OCI-LY1 (cell line): ENCODE results near the gene TLR8.

Experiments
- H2AFZ ChIP-seq: fragments of 200-600 bp; sonication (generic), shearing (Covaris generic); 2 replicates; pipeline ENCODE4 v1.6.0; 2014; ENCODE audit warnings: antibody characterized with exemption, mild to moderate bottlenecking, low read length
- H3F3A ChIP-seq: fragments of 200-600 bp; sonication (generic), shearing (Covaris generic); 2 replicates; pipeline ENCODE4 v1.6.0; 2014; ENCODE audit warnings: mild to moderate bottlenecking, antibody characterized with exemption, low read length, moderate library complexity; ENCODE audit not compliant: insufficient read depth
- H3K27ac ChIP-seq: fragments of 200-600 bp; sonication (generic); 2 replicates; pipeline ENCODE4 v1.5.1; 2014; ENCODE audit warnings: low read length, mixed run types, mild to moderate bottlenecking, low read depth; ENCODE audit not compliant: poor library complexity, severe bottlenecking
- H3K27me3 ChIP-seq: fragments of 200-600 bp; sonication (generic); 2 replicates; pipeline ENCODE4 v1.6.0; 2014; ENCODE audit warnings: antibody characterized with exemption, mild to moderate bottlenecking, low read length, moderate library complexity; ENCODE audit not compliant: insufficient read depth
- H3K36me3 ChIP-seq: fragments of 200-600 bp; sonication (generic); 2 replicates; pipeline ENCODE4 v1.6.1; 2014; ENCODE audit warnings: mild to moderate bottlenecking, antibody characterized with exemption, low read length, moderate library complexity, mixed read lengths; ENCODE audit not compliant: insufficient read depth
- H3K4me1 ChIP-seq: fragments of 200-600 bp; sonication (generic); 2 replicates; pipeline ENCODE4 v1.5.1; 2014; ENCODE audit warnings: mild to moderate bottlenecking, low read length, moderate library complexity; ENCODE audit not compliant: insufficient read depth, severe bottlenecking
- H3K4me2 ChIP-seq: fragments of 200-600 bp; sonication (generic), shearing (Covaris generic); 2 replicates; pipeline ENCODE4 v1.6.1; 2014; ENCODE audit warnings: low read length
- H3K4me3 ChIP-seq: fragments of 200-600 bp; sonication (generic); 2 replicates; pipeline ENCODE4 v1.5.1; 2014; ENCODE audit warnings: low read length, low read depth, mild to moderate bottlenecking, mixed read lengths; ENCODE audit not compliant: poor library complexity, severe bottlenecking
- H3K79me2 ChIP-seq: fragments of 200-600 bp; shearing (Covaris generic); 2 replicates; pipeline ENCODE4 v1.6.1; 2016; ENCODE audit warnings: mixed run types, low read length, mixed read lengths; ENCODE audit not compliant: insufficient read depth
- H3K9ac ChIP-seq: fragments of 200-600 bp; sonication (generic), shearing (Covaris generic); 2 replicates; pipeline ENCODE4 v1.6.1; 2014; ENCODE audit warnings: mild to moderate bottlenecking, low read length, mixed read lengths
- H3K9me2 ChIP-seq: fragments of 200-600 bp; sonication (generic), shearing (Covaris generic); 2 replicates; pipeline ENCODE4 v1.6.1; 2014; ENCODE audit warnings: low read depth, mild to moderate bottlenecking, low read length, mixed read lengths
- H3K9me3 ChIP-seq: fragments of 200-600 bp; shearing (Covaris generic); 2 replicates; pipeline ENCODE4 v1.6.1; 2014; ENCODE audit warnings: low read length, mixed read lengths
- H4K20me1 ChIP-seq: fragments of 200-600 bp; sonication (generic), shearing (Covaris generic); 2 replicates; pipeline ENCODE4 v1.6.0; 2016; ENCODE audit warnings: mild to moderate bottlenecking, low read length; ENCODE audit not compliant: insufficient read depth
- CTCF ChIP-seq: fragments of 200-600 bp; sonication (generic), shearing (Covaris generic); IDR thresholded peaks from 2 replicates; pipeline ENCODE4 v1.5.1; 2017; ENCODE audit warnings: mild to moderate bottlenecking, antibody characterized with exemption, low read length, moderate library complexity, mixed read lengths
- EZH2 ChIP-seq: fragments of 200-600 bp; sonication (generic), shearing (Covaris generic); IDR thresholded peaks from 2 replicates; pipeline ENCODE4 v1.8.0; 2017; ENCODE audit warnings: borderline replicate concordance, mixed run types, mild to moderate bottlenecking, antibody characterized with exemption, low read length, moderate library complexity, mixed read lengths

TLR8 gene

DNA sequence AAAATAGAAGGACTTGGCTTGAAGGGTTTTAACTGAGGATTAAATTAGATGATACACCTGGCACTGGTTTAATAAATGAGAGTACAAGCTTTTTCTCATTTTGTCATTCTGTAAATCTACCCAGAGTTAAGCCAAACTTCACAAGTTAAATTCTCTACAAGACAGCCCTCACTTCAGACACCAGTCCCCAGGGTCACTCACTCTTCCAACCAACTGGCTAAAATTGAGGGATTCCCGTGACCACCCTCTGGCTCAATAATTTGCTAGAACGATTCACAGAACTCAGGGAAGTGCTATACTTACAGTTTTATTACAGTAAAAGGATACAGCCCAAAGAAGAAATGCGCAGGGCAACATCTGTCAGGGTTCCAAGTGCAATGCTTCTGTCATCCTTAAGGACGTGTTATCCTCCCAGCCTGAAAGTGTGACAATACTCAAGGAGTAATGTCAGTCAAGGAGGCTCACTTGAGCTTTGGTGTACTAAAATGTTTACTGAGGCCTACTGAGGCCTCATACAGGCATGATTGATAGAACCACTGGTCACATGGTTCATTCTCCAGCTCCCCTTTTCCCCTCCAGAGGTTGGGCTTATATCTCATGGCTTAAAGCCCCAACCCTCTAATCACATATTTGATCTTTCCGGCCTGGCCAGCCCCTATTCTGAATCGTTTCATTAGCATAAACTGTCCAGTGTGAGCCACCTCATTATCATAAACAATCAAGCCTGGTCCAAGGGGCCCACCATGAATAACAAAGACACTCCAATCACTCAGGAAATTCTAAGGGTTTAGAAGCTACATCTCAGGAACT, 58.9 kb downstream of the TLR8 start:
- no peak overlapping the region for H3K4me2 ChIP-seq
- H3K27me3 ChIP-seq = no peaks in the 10 kb centered on the region
- no peak overlapping the region for H2AFZ ChIP-seq
- no peaks in the 10 kb centered on the region for H3K9me3 ChIP-seq
- no peaks in the 10 kb centered on the region for H3K9me2 ChIP-seq
- H3K4me1 ChIP-seq = peaks cover 26% of the 10 kb centered on the region
- H3F3A ChIP-seq = 0 out of 2 replicates have a peak, but pooled peaks cover under 1% of the 10 kb centered on the region
- H3K9ac ChIP-seq = no peak overlapping the region
- no peak overlapping the region for H3K4me3 ChIP-seq
- no peaks in the 10 kb centered on the region for H3K36me3 ChIP-seq
- H3K79me2 ChIP-seq = no peaks in the 10 kb centered on the region
- H4K20me1 ChIP-seq = no peaks in the 10 kb centered on the region
- no peak for TF ChIP-seq EZH2
- no peak for TF ChIP-seq CTCF
- no peak overlapping the region for H3K27ac ChIP-seq

- no peak overlapping the region for H3K4me3 ChIP-seq
- H2AFZ ChIP-seq = no peak overlapping the region
- H3K27me3 ChIP-seq = no peaks in the 10 kb centered on the region
- peaks cover 32% of the 10 kb centered on the region for H3K4me1 ChIP-seq
- H3K9me3 ChIP-seq = no peaks in the 10 kb centered on the region
- H4K20me1 ChIP-seq = no peaks in the 10 kb centered on the region
- H3K9me2 ChIP-seq = no peaks in the 10 kb centered on the region
- H3K4me2 ChIP-seq = no peak overlapping the region
- H3K79me2 ChIP-seq = no peaks in the 10 kb centered on the region
- no peak for TF ChIP-seq EZH2
- TF ChIP-seq CTCF = no peak
- no peak overlapping the region for H3K9ac ChIP-seq
- no peaks in the 10 kb centered on the region for H3K36me3 ChIP-seq
- no peaks in the 10 kb centered on the region for H3F3A ChIP-seq
- no peak overlapping the region for H3K27ac ChIP-seq
Observed at GRCh38 chrX:12966151-12966550, 59.7 kb downstream of the TLR8 start.

DNA sequence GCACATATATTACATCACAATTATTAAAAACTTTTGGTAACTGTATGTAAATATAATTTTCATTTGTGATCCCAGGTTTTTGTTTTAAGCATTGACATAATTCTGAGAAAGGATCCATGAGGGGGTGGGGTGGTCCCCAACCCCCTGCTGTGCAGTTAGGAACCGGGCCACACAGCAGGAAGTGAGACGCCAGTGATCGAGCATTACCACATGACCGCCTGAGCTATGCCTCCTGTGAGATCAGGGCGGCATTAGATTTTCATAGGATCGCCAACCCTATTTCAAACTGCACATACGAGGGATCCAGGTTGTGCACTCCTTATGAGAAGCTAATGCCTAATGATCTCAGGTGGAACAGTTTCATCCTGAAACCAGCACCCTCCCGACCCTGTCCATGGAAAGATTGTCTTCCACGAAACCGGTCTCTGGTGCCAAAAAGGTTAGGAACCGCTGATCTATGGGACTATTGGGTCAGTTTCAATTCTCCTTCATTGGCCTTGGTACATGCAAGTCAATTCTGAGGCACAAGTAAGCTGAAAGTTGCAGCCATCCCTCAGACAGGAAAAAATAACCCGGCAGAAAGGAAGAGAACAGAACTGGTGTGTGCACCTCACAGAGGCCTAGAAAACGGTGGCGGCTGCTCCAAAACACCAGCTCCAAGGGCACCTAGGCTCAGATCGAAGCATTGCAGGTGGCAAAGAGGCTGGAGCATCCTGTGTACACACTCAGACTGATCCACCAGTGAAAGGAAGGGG, 61.5 kb downstream of the TLR8 start:
- no peak for TF ChIP-seq EZH2
- H3K36me3 ChIP-seq = no peaks in the 10 kb centered on the region
- H3K4me2 ChIP-seq = no peak overlapping the region
- H2AFZ ChIP-seq = no peak overlapping the region
- H3K9me2 ChIP-seq = no peaks in the 10 kb centered on the region
- H3K27me3 ChIP-seq = no peaks in the 10 kb centered on the region
- no peak overlapping the region for H3K9ac ChIP-seq
- no peaks in the 10 kb centered on the region for H3F3A ChIP-seq
- H3K9me3 ChIP-seq = no peaks in the 10 kb centered on the region
- no peak overlapping the region for H3K4me3 ChIP-seq
- H3K79me2 ChIP-seq = peaks cover 2% of the 10 kb centered on the region; the same call in 1 of the 2 replicates
- H3K27ac ChIP-seq = no peak overlapping the region
- no peaks in the 10 kb centered on the region for H4K20me1 ChIP-seq
- H3K4me1 ChIP-seq = peaks cover 43% of the 10 kb centered on the region
